PC-9 (cell line): ENCODE data around the gene ZNF444. TPM values are rescaled to one million over a fixed set of nuclear protein-coding genes. Genes with fewer than 3 reads are reported as not detected.

Experiments used
- BruUV-seq: library from RNA; stranded (reverse); fragments of 400-500 nt; replicated peaks from 2 replicates; lab custom pipeline; 2021; lab: Mats Ljungman, UMichigan
- CTCF ChIA-PET: fragments of 300-600 bp; sonication (Branson Sonifier 250); formaldehyde crosslinking; loops from one replicate; lab custom pipeline; 2022; ENCODE audit warnings: antibody characterized with exemption; lab: Charles Lee
- POLR2A ChIA-PET: fragments of 300-600 bp; sonication (Branson Sonifier 250); formaldehyde crosslinking; loops from one replicate; lab custom pipeline; 2022; ENCODE audit warnings: antibody characterized with exemption; ENCODE audit not compliant: unreplicated experiment; lab: Charles Lee
- DNase-seq, 2 experiments: peaks; one replicate each; pipeline versions ENCODE4 v3.0.0 to v3.0.0-alpha.2; 2015 to 2022; ENCODE audit warnings: mixed read lengths in 1 of 2
- H2AFZ ChIP-seq: fragments of 200-600 bp; sonication (generic); 2 replicates; pipeline ENCODE4 v1.8.1; 2017; ENCODE audit warnings: antibody characterized with exemption
- H3F3A ChIP-seq: fragments of 200-600 bp; sonication (generic); 2 replicates; pipeline ENCODE4 v1.8.1; 2017; ENCODE audit warnings: antibody characterized with exemption, mild to moderate bottlenecking, low read depth; ENCODE audit not compliant: insufficient read depth
- H3K27ac ChIP-seq: fragments of 200-600 bp; sonication (generic); 2 replicates; pipeline ENCODE4 v1.6.1; 2016; ENCODE audit warnings: mixed run types
- H3K27me3 ChIP-seq: fragments of 200-600 bp; sonication (generic); 2 replicates; pipeline ENCODE4 v1.6.1; 2016; ENCODE audit warnings: low read depth, mixed run types; ENCODE audit not compliant: insufficient read depth
- H3K36me3 ChIP-seq: fragments of 200-600 bp; sonication (generic); 2 replicates; pipeline ENCODE4 v1.6.1; 2016; ENCODE audit warnings: low read depth, mixed run types
- H3K4me1 ChIP-seq: fragments of 200-600 bp; sonication (generic); replicated peaks from 2 replicates; pipeline ENCODE4 v1.6.1; 2016; ENCODE audit warnings: mixed run types; ENCODE audit not compliant: insufficient read depth
- H3K4me2 ChIP-seq: fragments of 200-600 bp; sonication (generic); 2 replicates; pipeline ENCODE4 v1.6.1; 2017; ENCODE audit warnings: mixed run types
- H3K4me3 ChIP-seq: fragments of 200-600 bp; sonication (generic); 2 replicates; pipeline ENCODE4 v1.6.1; 2016; ENCODE audit warnings: mixed run types
- H3K79me2 ChIP-seq: fragments of 200-600 bp; sonication (generic); 2 replicates; pipeline ENCODE4 v1.6.1; 2017; ENCODE audit warnings: low read depth, mixed run types
- H3K9me2 ChIP-seq: fragments of 200-600 bp; sonication (generic); 2 replicates; pipeline ENCODE4 v1.8.1; 2017; ENCODE audit warnings: mild to moderate bottlenecking; ENCODE audit not compliant: insufficient read depth
- H3K9me3 ChIP-seq: fragments of 200-600 bp; sonication (generic); 2 replicates; pipeline ENCODE4 v1.8.1; 2016; ENCODE audit warnings: low read depth; ENCODE audit not compliant: insufficient read depth
- H4K20me1 ChIP-seq: fragments of 200-600 bp; sonication (generic); 2 replicates; pipeline ENCODE4 v1.8.1; 2017; ENCODE audit not compliant: insufficient read depth
- CTCF ChIP-seq: fragments of 200-600 bp; sonication (generic); conservative IDR thresholded peaks from 2 replicates; pipeline ENCODE4 v1.6.1; 2017; ENCODE audit warnings: mixed run types, antibody characterized with exemption, mild to moderate bottlenecking, moderate library complexity
- EZH2 ChIP-seq: fragments of 200-600 bp; sonication (generic); IDR thresholded peaks from 2 replicates; pipeline ENCODE4 v1.8.0; 2017; ENCODE audit warnings: antibody characterized with exemption, low read depth
- intact Hi-C: fragments of 100-400 bp; cut with micrococcal nuclease; formaldehyde crosslinking; loops from one replicate; pipeline ENCODE4 v1.10.0; 2022; ENCODE audit not compliant: unreplicated experiment
- total RNA-seq: library from RNA; stranded (reverse); gene quantifications from 2 replicates; pipeline ENCODE4 v1.2.3, GENCODE V29; 2021

Gene ZNF444
- total RNA-seq, 1 experiment from 2014 or later = 50.5 TPM

GRCh38 chr19:56142087-56142787 is 1.1 kb downstream of the ZNF444 start:
- Histone ChIP-seq H3K4me1 (peaks cover 36% of the 10 kb centered on the region), H3K27ac (peak overlapping the region; percentile 61), H2AFZ (no peak overlapping the region), H3K9me2 (no peaks in the 10 kb centered on the region), H4K20me1 (peaks cover 26% of the 10 kb centered on the region), H3K36me3 (no peaks in the 10 kb centered on the region), H3K4me3 (peak overlapping the region; percentile 60), H3K4me2 (peak overlapping the region; percentile 96), H3K79me2 (peaks cover 44% of the 10 kb centered on the region), H3F3A (peaks cover 24% of the 10 kb centered on the region), H3K27me3 (no peaks in the 10 kb centered on the region), H3K9me3 (no peaks in the 10 kb centered on the region)
- ChIA-PET POLR2A (interaction anchor here (0.8 kb wide), 1 partner anchor 23 kb away, joined by 3 read pairs; no protein-coding TSS in a partner anchor), CTCF (interaction anchor here (1.0 kb wide), 1 partner anchor 76 kb away, joined by 3 read pairs; no protein-coding TSS in a partner anchor)
- BruUV-seq = TSS peak; percentile 57
- intact Hi-C loops = loop anchor here (5.0 kb wide), 1 partner anchor 490 kb away; no protein-coding TSS in a partner anchor
- peak; percentile 58 to 84 for DNase-seq
- TF ChIP-seq EZH2 (no peak), CTCF (no peak)

GRCh38 chr19:56142897-56143434 is 1.9 kb downstream of the ZNF444 start:
- Histone ChIP-seq H3K27me3 (no peaks in the 10 kb centered on the region), H2AFZ (no peak overlapping the region), H3K27ac (no peak overlapping the region), H3K9me2 (no peaks in the 10 kb centered on the region), H3K4me3 (no peak overlapping the region), H3K4me1 (peaks cover 29% of the 10 kb centered on the region), H4K20me1 (peaks cover 26% of the 10 kb centered on the region), H3K4me2 (peak overlapping the region; percentile 96; the same call in 1 of the 2 replicates), H3K9me3 (no peaks in the 10 kb centered on the region), H3K36me3 (no peaks in the 10 kb centered on the region; the same call in 1 of the 2 replicates), H3F3A (peaks cover 17% of the 10 kb centered on the region), H3K79me2 (peaks cover 44% of the 10 kb centered on the region)
- intact Hi-C loops = loop anchor here (5.0 kb wide), 1 partner anchor 491 kb away; no protein-coding TSS in a partner anchor
- TF ChIP-seq EZH2 = no peak
- no peak for TF ChIP-seq CTCF
- ChIA-PET POLR2A (no interaction called here), CTCF (interaction anchor here (1.0 kb wide), 1 partner anchor 77 kb away, joined by 3 read pairs; no protein-coding TSS in a partner anchor)
- no TSS peak for BruUV-seq
- DNase-seq = no peak

- peaks cover 44% of the 10 kb centered on the region for H3K79me2 ChIP-seq
- H3F3A ChIP-seq = peaks cover 13% of the 10 kb centered on the region
- no peak overlapping the region for H3K4me2 ChIP-seq
- H2AFZ ChIP-seq = no peak overlapping the region
- no peaks in the 10 kb centered on the region for H3K27me3 ChIP-seq
- POLR2A ChIA-PET = no interaction called here
- no peaks in the 10 kb centered on the region for H3K9me3 ChIP-seq
- H3K27ac ChIP-seq = no peak overlapping the region
- H3K4me1 ChIP-seq = peaks cover 25% of the 10 kb centered on the region
- DNase-seq = no peak
- no peaks in the 10 kb centered on the region for H3K9me2 ChIP-seq
- no peak overlapping the region for H3K4me3 ChIP-seq
- no peaks in the 10 kb centered on the region; the same call in 1 of the 2 replicates for H3K36me3 ChIP-seq
- TF ChIP-seq CTCF = no peak
- no peak for TF ChIP-seq EZH2
- peaks cover 26% of the 10 kb centered on the region for H4K20me1 ChIP-seq
- no TSS peak for BruUV-seq
- intact Hi-C loops = loop anchor here (5.0 kb wide), 1 partner anchor 492 kb away; no protein-coding TSS in a partner anchor
- CTCF ChIA-PET = interaction anchor here (0.6 kb wide), 1 partner anchor 33 kb away, joined by 5 read pairs; no protein-coding TSS in a partner anchor
Measured at GRCh38 chr19:56144376-56144775, 3.3 kb downstream of the ZNF444 start.
